ENCODE results near the gene ZNF23.

The ZNF23 gene

GRCh38 chr16:71399801-71400563, 62.1 kb downstream of the ZNF23 start:
- no peak for DNase-seq (ENCODE audit: low read depth in 2 of 2, low spot score in 1 of 2)
